GM19035 (cell line): ENCODE measurements around the gene SLCO3A1.

Experiments
- ATAC-seq: cut with Tn5 transposase; IDR thresholded peaks from one replicate; pipeline ENCODE4 v1.9.1; 2021; ENCODE audit not compliant: unreplicated experiment

Gene SLCO3A1

GRCh38 chr15:91997163-91997562 lies 143.7 kb downstream of the SLCO3A1 start:
- no peak for ATAC-seq

GRCh38 chr15:92000709-92001108 lies 147.2 kb downstream of the SLCO3A1 start:
- no peak for ATAC-seq

GRCh38 chr15:92001307-92001706 lies 147.8 kb downstream of the SLCO3A1 start:
- no peak for ATAC-seq

GRCh38 chr15:92002666-92003065 lies 149.2 kb downstream of the SLCO3A1 start:
- no peak for ATAC-seq

GRCh38 chr15:92003515-92004067 lies 150.1 kb downstream of the SLCO3A1 start:
- ATAC-seq = no peak

- ATAC-seq = no peak
Observed at GRCh38 chr15:92005154-92005553, 151.6 kb downstream of the SLCO3A1 start.

- ATAC-seq = no peak
Observed at GRCh38 chr15:92006186-92007028, 152.9 kb downstream of the SLCO3A1 start.

GRCh38 chr15:92009162-92009561 lies 155.7 kb downstream of the SLCO3A1 start:
- ATAC-seq = no peak

GRCh38 chr15:92011611-92012367 lies 158.3 kb downstream of the SLCO3A1 start:
- no peak for ATAC-seq

GRCh38 chr15:92012368-92012629 lies 158.8 kb downstream of the SLCO3A1 start:
- no peak for ATAC-seq

GRCh38 chr15:92012881-92013280 lies 159.4 kb downstream of the SLCO3A1 start:
- ATAC-seq = no peak

- no peak for ATAC-seq
Observed at GRCh38 chr15:92014281-92015030, 160.9 kb downstream of the SLCO3A1 start.

- ATAC-seq = no peak
Observed at GRCh38 chr15:92017882-92018534, 164.5 kb downstream of the SLCO3A1 start.

- no peak for ATAC-seq
Observed at GRCh38 chr15:92018535-92019239, 165.2 kb downstream of the SLCO3A1 start.

- ATAC-seq = no peak
Observed at GRCh38 chr15:92019706-92020105, 166.2 kb downstream of the SLCO3A1 start.

GRCh38 chr15:92020207-92020606 lies 166.7 kb downstream of the SLCO3A1 start:
- no peak for ATAC-seq

GRCh38 chr15:92020804-92021203 lies 167.3 kb downstream of the SLCO3A1 start:
- ATAC-seq = no peak

- no peak for ATAC-seq
Observed at GRCh38 chr15:92021792-92022191, 168.3 kb downstream of the SLCO3A1 start.

- ATAC-seq = no peak
Observed at GRCh38 chr15:92023965-92024364, 170.5 kb downstream of the SLCO3A1 start.

GRCh38 chr15:92025706-92026270 lies 172.3 kb downstream of the SLCO3A1 start:
- ATAC-seq = no peak
